Measurements from ENCODE around the gene GNPTG. TPM values are rescaled to one million over a fixed set of nuclear protein-coding genes. Genes with fewer than 3 reads are reported as not detected.

Gene GNPTG
- total and polyA plus RNA-seq, 9 of the 15 experiments (the other 6 are each of a cell fraction or from before 2014, with no cell fraction given), result 0.69 to 33.3 (median 13.6) TPM

GRCh38 chr16:1378804-1379303 lies 27.1 kb downstream of the GNPTG start (continued):
- TF ChIP-seq PBX2 (CRISPR knock-in tag; IDR thresholded peaks at IDR 0.05; ENCODE audit: low read depth) (no peak), PBX2 (tag; conservative IDR thresholded peaks at IDR 0.05; ENCODE audit: low read depth) (no peak), NR2C1 (IDR thresholded peaks at IDR 0.05) (no peak; the same call in 1 of the 2 replicates), NR2C1 (tag; IDR thresholded peaks at IDR 0.05) (no peak), MECOM (CRISPR knock-in tag; IDR thresholded peaks at IDR 0.05) (no peak), SRSF1 (IDR thresholded peaks at IDR 0.05; ENCODE audit: low read depth, low read length) (no peak), SIRT6 (IDR thresholded peaks at IDR 0.05; ENCODE audit: low read depth, low read length) (no peak), FOXJ3 (CRISPR knock-in tag; IDR thresholded peaks at IDR 0.05) (no peak), E2F4 (CRISPR knock-in tag; IDR thresholded peaks at IDR 0.05; ENCODE audit: low read depth) (no peak), ARHGAP35 (IDR thresholded peaks at IDR 0.05; ENCODE audit: partially characterized antibody) (no peak), TGIF2 (CRISPR knock-in tag; IDR thresholded peaks at IDR 0.05) (no peak; the same call in 1 of the 2 replicates), GATA2 (CRISPR knock-in tag; IDR thresholded peaks at IDR 0.05) (no peak), SMAD2 (IDR thresholded peaks at IDR 0.05; ENCODE audit: low read depth, low read length) (no peak), CBX3 (IDR thresholded peaks at IDR 0.05; ENCODE audit: borderline replicate concordance in 1 of 2, low read length in 2 of 2) (no peak), ZNF668 (CRISPR knock-in tag; IDR thresholded peaks at IDR 0.05) (no peak), MAFK (IDR thresholded peaks at IDR 0.05; ENCODE audit: low read length) (peak; percentile 90), ASH1L (IDR thresholded peaks at IDR 0.05; ENCODE audit: borderline replicate concordance, low read depth, partially characterized antibody) (no peak), NFE2L1 (tag; IDR thresholded peaks at IDR 0.05; ENCODE audit: borderline replicate concordance, low read depth) (peak; percentile 89), TCF15 (CRISPR knock-in tag; IDR thresholded peaks at IDR 0.05) (no peak), TAF7 (tag; IDR thresholded peaks at IDR 0.05) (no peak), HES1 (IDR thresholded peaks at IDR 0.05; ENCODE audit: low read depth) (no peak), TRIM24 (IDR thresholded peaks at IDR 0.05) (peak; percentile 42 to 60; a peak in 3 of 4 replicates), RBFOX2 (IDR thresholded peaks at IDR 0.05; ENCODE audit: low read depth, low read length) (peak; percentile 81; the same call in 1 of the 2 replicates), GTF2B (IDR thresholded peaks at IDR 0.05; ENCODE audit: extremely low read depth, insufficient read length) (no peak), GABPB1 (CRISPR knock-in tag; IDR thresholded peaks at IDR 0.05) (peak; percentile 67), ZNF212 (CRISPR knock-in tag; IDR thresholded peaks at IDR 0.05) (no peak)
